Measurements from ENCODE around the gene FIGN. TPM values are rescaled to one million over a fixed set of nuclear protein-coding genes. Genes with fewer than 3 reads are reported as not detected.

Gene FIGN
- total RNA-seq, 1 experiment from 2014 or later, result 14.6 TPM

DNA sequence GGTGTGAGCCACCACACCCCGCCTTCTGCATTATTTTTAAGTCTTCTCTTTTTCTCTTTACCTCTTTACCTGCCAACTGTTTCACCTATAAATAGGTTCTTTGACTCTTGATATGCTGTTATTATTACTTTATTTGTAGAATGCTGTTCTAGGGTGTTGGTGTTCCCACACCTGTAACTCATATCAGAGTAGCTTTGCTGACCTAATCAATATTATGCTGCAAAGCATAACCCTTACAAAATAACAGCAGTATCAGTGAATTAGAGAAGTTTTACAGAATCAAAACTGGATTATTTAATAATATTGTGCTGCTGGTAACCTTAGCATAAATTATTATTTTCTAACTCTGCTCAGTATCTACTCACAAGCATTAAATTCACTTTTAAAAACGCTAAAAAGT lies 161.5 kb downstream of the FIGN start:
- Histone ChIP-seq H3K9ac (ENCODE audit: extremely low read depth, insufficient read length, low read length) (no peak overlapping the region), H3K14ac (ENCODE audit: insufficient read depth, low read length) (no peak overlapping the region), H3K27me3 (ENCODE audit: insufficient read depth, low read length) (no peaks in the 10 kb centered on the region), H3K4me1 (ENCODE audit: insufficient read depth, low read length) (no peaks in the 10 kb centered on the region), H3K79me1 (ENCODE audit: insufficient read depth, low read depth, low read length, poor library complexity, severe bottlenecking) (no peaks in the 10 kb centered on the region), H3K23ac (ENCODE audit: insufficient read length, low read depth, low read length) (no peak overlapping the region), H3K4me2 (ENCODE audit: insufficient read depth, insufficient read length, low read length) (no peak overlapping the region), H4K5ac (ENCODE audit: insufficient read length, low read depth, low read length) (no peak overlapping the region), H3K9me3 (ENCODE audit: control insufficient read depth, low read depth, low read length) (no peaks in the 10 kb centered on the region), H2AK5ac (ENCODE audit: insufficient read length, low read length) (no peak overlapping the region), H4K8ac (replicated peaks; ENCODE audit: insufficient read length, low read depth, low read length) (no peak overlapping the region), H3K79me2 (ENCODE audit: insufficient read depth, low read length) (no peaks in the 10 kb centered on the region), H3K56ac (ENCODE audit: insufficient read length, low read depth, low read length) (no peak overlapping the region), H3K18ac (ENCODE audit: insufficient read length, low read depth, low read length) (no peak overlapping the region), H3K27ac (ENCODE audit: insufficient read length, low read depth, low read length) (no peak overlapping the region), H3T11ph (ENCODE audit: low read length) (no peak overlapping the region), H3K23me2 (ENCODE audit: insufficient read length, low read depth, low read length, poor library complexity, severe bottlenecking) (no peaks in the 10 kb centered on the region), H2BK5ac (ENCODE audit: insufficient read length, low read length) (no peak overlapping the region), H4K20me1 (ENCODE audit: control insufficient read depth, insufficient read depth, insufficient read length) (no peaks in the 10 kb centered on the region), H4K91ac (ENCODE audit: insufficient read length, low read depth, low read length) (no peak overlapping the region), H2BK20ac (ENCODE audit: low read depth, low read length, poor library complexity, severe bottlenecking) (no peak overlapping the region), H2AFZ (ENCODE audit: low read length) (no peak overlapping the region), H2BK12ac (ENCODE audit: insufficient read length, low read depth, low read length) (no peak overlapping the region), H2BK15ac (ENCODE audit: low read depth, low read length) (no peak overlapping the region), H3K4ac (ENCODE audit: low read depth, low read length) (no peak overlapping the region), H2BK120ac (ENCODE audit: low read depth, low read length, poor library complexity, severe bottlenecking) (no peak overlapping the region)
- no peak overlapping the region; a peak in 1 of 7 replicates for H3K27ac Mint-ChIP-seq
- no peaks in the 10 kb centered on the region for H3K4me1 Mint-ChIP-seq
- no peak overlapping the region for H3K4me3 Mint-ChIP-seq
- no CpG with 5 or more reads among the region's 2 CpGs for WGBS (ENCODE audit: extremely low coverage, insufficient read length, low lambda C conversion rate)
- no peaks in the 10 kb centered on the region for H3K9me3 Mint-ChIP-seq
- H3K36me3 Mint-ChIP-seq (ENCODE audit: insufficient read depth in 1 of 3, low read depth in 3 of 3), result no peaks in the 10 kb centered on the region
- no peaks in the 10 kb centered on the region for H3K27me3 Mint-ChIP-seq (ENCODE audit: low read depth)
- DNase-seq, result no peak
- TF ChIP-seq, protein P1, sequence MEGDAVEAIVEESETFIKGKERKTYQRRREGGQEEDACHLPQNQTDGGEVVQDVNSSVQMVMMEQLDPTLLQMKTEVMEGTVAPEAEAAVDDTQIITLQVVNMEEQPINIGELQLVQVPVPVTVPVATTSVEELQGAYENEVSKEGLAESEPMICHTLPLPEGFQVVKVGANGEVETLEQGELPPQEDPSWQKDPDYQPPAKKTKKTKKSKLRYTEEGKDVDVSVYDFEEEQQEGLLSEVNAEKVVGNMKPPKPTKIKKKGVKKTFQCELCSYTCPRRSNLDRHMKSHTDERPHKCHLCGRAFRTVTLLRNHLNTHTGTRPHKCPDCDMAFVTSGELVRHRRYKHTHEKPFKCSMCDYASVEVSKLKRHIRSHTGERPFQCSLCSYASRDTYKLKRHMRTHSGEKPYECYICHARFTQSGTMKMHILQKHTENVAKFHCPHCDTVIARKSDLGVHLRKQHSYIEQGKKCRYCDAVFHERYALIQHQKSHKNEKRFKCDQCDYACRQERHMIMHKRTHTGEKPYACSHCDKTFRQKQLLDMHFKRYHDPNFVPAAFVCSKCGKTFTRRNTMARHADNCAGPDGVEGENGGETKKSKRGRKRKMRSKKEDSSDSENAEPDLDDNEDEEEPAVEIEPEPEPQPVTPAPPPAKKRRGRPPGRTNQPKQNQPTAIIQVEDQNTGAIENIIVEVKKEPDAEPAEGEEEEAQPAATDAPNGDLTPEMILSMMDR (conservative IDR thresholded peaks at IDR 0.05), result no peak

All from H9 (cell line).